HG02943 (cell line): ENCODE data around the gene SCARB1.

Source experiments
- ATAC-seq: cut with Tn5 transposase; IDR thresholded peaks from one replicate; pipeline ENCODE4 v1.9.1; 2021; ENCODE audit warnings: mild to moderate bottlenecking, low read depth, moderate library complexity; ENCODE audit not compliant: unreplicated experiment

Gene SCARB1

GRCh38 chr12:124780336-124780735 is 83.3 kb downstream of the SCARB1 start:
- no peak for ATAC-seq

GRCh38 chr12:124779161-124780141 is 84.2 kb downstream of the SCARB1 start:
- no peak for ATAC-seq

- ATAC-seq: no peak
Observed at GRCh38 chr12:124778411-124778810, 85.3 kb downstream of the SCARB1 start.

- no peak for ATAC-seq
Observed at GRCh38 chr12:124777399-124778372, 86.0 kb downstream of the SCARB1 start.

- ATAC-seq: no peak
Observed at GRCh38 chr12:124776125-124776513, 87.5 kb downstream of the SCARB1 start.

- peak; percentile 87 for ATAC-seq
Observed at GRCh38 chr12:124774462-124775167, 89.0 kb downstream of the SCARB1 start.

GRCh38 chr12:124774054-124774461 is 89.6 kb downstream of the SCARB1 start:
- ATAC-seq: peak; percentile 33

- no peak for ATAC-seq
Observed at GRCh38 chr12:124772289-124773170, 91.1 kb downstream of the SCARB1 start.

- no peak for ATAC-seq
Observed at GRCh38 chr12:124771462-124772288, 92.0 kb downstream of the SCARB1 start.

GRCh38 chr12:124770728-124771127 is 92.9 kb downstream of the SCARB1 start:
- no peak for ATAC-seq

- no peak for ATAC-seq
Observed at GRCh38 chr12:124769881-124770512, 93.7 kb downstream of the SCARB1 start.

- no peak for ATAC-seq
Observed at GRCh38 chr12:124769163-124769530, 94.5 kb downstream of the SCARB1 start.

- no peak for ATAC-seq
Observed at GRCh38 chr12:124768452-124769162, 95.1 kb downstream of the SCARB1 start.

- ATAC-seq: peak; percentile 55
Observed at GRCh38 chr12:124767066-124767821, 96.4 kb downstream of the SCARB1 start.

GRCh38 chr12:124766727-124767065 is 97.0 kb downstream of the SCARB1 start:
- ATAC-seq: no peak

GRCh38 chr12:124765581-124766489 is 97.8 kb downstream of the SCARB1 start:
- ATAC-seq: no peak
